KBM-7 (cell line): ENCODE data around the gene NKD1.

Experiments used
- DNase-seq: peaks from one replicate; pipeline ENCODE4 v3.0.0-alpha.2; 2015
- in situ Hi-C: fragments of 300-500 bp; cut with MboI; formaldehyde crosslinking; loops from 2 replicates; pipeline ENCODE4 v1.14.3; 2020; ENCODE audit warnings: low sequenced_read_pairs, low pct_unique_long_range_greater_than_20kb, mixed read lengths

NKD1 gene

DNA sequence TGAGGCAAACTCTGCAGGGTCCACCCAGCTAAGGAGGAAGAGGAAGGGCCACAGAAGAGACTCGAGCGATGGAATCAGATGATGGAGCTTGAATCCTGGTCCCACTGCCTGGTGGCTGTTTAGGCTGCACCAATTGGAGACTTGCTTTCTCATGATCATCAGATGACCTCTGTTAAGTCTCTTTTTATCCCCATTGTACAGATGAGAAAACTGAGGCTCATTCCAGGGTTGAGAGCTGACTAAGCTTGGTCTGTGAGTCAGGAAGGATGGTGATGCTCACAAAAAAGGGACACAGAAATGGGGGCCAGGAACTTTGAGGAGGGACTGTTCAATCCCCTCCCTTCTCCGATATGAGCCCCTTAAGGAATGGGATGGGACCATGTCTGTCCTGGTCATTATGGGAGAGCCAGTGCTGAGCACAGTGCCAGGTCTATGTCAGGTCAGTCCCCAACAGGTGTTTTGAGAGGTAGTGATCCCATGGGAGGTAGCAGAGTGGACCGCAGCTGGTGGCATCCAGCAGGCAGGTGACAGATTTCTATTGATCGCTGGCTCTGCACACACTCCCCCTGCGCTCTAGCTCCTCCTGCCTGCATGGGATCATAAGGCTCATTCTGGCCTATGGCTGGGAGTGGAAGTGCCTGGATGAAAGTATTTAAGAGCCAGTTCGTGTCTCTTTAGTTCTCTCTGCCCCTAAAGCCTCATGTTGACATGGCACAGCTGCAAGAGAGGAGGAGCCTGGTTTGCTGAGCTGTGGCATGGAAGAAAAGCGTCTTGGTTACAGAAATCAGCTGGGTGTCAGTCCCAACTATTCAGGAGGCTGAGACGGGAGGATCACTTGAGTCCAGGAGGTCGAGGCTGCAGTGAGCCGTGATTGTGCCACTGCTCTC, 105.7 kb downstream of the NKD1 start:
- no peak for DNase-seq
- in situ Hi-C loops: loop anchor here (25.0 kb wide), 1 partner anchor 267 kb away; no protein-coding TSS in a partner anchor

GRCh38 chr16:50655558-50656055, 107.4 kb downstream of the NKD1 start:
- DNase-seq: no peak
- in situ Hi-C loops: loop anchor here (25.0 kb wide), 1 partner anchor 268 kb away; no protein-coding TSS in a partner anchor

GRCh38 chr16:50657241-50657640, 109.0 kb downstream of the NKD1 start:
- in situ Hi-C loops: loop anchor here (25.0 kb wide), 1 partner anchor 270 kb away; no protein-coding TSS in a partner anchor
- no peak for DNase-seq

DNA sequence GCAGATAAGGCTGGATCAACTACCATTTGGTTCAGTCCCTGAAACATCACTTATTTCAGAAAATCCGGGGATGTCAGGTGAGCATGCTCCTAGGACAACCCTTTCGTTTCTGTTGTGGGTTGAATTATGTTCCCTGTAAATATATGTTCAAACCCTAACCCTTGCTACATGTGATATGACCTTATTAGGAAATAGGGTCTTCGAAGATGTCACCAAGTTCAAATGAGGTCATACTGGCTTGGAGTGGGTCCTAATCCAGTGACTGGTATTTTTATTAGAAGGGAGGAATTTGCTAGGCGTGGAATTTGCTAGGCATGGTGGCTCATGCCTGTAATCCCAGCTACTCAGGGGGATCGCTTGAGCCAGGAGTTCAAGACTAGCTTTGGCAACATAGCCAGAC, 111.6 kb downstream of the NKD1 start:
- in situ Hi-C loops: loop anchor here (25.0 kb wide), 1 partner anchor 273 kb away; no protein-coding TSS in a partner anchor
- no peak for DNase-seq

- DNase-seq: no peak
- in situ Hi-C loops: loop anchor here (25.0 kb wide), 1 partner anchor 275 kb away; no protein-coding TSS in a partner anchor
Observed at GRCh38 chr16:50662306-50662940, 114.2 kb downstream of the NKD1 start.

DNA sequence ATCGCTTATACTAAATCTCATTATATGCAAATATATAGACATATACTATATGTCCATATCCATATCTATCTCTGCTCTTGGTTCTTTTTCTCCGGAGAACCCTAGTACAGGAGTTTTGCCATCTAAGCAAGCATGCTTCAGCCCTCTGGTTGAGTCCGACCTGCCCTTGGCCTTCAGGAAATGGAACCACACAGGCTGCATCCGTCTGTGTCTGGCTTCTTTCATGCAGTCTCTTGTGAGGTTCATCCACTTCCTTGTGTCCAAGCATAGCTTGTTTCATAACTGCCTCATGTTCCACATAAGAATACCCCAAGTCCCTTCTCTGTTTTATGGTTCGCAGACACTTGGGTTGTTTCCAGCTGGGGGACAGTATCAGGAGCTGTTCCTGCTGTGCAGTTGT, 116.1 kb downstream of the NKD1 start:
- in situ Hi-C loops: loop anchor here (25.0 kb wide), 1 partner anchor 277 kb away; no protein-coding TSS in a partner anchor
- DNase-seq: no peak

- DNase-seq: peak; percentile 85
- in situ Hi-C loops: loop anchor here (25.0 kb wide), 1 partner anchor 278 kb away; no protein-coding TSS in a partner anchor
Observed at GRCh38 chr16:50665128-50665878, 117.1 kb downstream of the NKD1 start.

- in situ Hi-C loops: loop anchor here (25.0 kb wide), 1 partner anchor 280 kb away; no protein-coding TSS in a partner anchor
- peak; percentile 79 for DNase-seq
Observed at GRCh38 chr16:50666658-50667496, 118.7 kb downstream of the NKD1 start.

- peak; percentile 30 for DNase-seq
Observed at GRCh38 chr16:50667497-50668367, 119.5 kb downstream of the NKD1 start.

GRCh38 chr16:50668368-50669008, 120.3 kb downstream of the NKD1 start:
- in situ Hi-C loops: loop anchor here (25.0 kb wide), 1 partner anchor 281 kb away; no protein-coding TSS in a partner anchor
- DNase-seq: no peak

More at GRCh38 chr16:50667497-50668367, 119.5 kb downstream of the NKD1 start:
- in situ Hi-C loops: loop anchor here (25.0 kb wide), 1 partner anchor 280 kb away; no protein-coding TSS in a partner anchor

- no peak for DNase-seq
- in situ Hi-C loops: loop anchor here (25.0 kb wide), 1 partner anchor 282 kb away; no protein-coding TSS in a partner anchor
Observed at GRCh38 chr16:50669741-50670140, 121.5 kb downstream of the NKD1 start.

DNA sequence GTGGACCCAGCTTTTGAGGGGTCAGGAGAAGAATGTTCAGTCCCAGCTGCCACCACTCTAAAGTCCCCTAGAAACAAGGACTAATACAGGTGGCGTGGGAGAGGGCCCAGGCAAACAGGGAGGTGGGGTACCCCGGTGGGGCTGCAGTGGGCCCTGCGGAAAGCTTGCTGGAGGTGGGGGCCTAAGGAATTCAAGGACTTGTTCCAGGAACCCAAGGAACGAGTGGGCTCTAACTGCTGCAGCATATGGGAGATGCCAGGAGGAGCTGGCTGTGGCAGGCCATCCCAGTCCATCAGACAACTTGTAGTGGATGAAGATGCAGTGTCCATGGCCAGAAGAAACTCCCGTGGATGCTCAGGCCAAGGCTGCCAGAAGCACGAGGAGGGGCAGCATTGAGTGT, 122.3 kb downstream of the NKD1 start:
- DNase-seq: no peak
- in situ Hi-C loops: loop anchor here (25.0 kb wide), 1 partner anchor 283 kb away; no protein-coding TSS in a partner anchor

DNA sequence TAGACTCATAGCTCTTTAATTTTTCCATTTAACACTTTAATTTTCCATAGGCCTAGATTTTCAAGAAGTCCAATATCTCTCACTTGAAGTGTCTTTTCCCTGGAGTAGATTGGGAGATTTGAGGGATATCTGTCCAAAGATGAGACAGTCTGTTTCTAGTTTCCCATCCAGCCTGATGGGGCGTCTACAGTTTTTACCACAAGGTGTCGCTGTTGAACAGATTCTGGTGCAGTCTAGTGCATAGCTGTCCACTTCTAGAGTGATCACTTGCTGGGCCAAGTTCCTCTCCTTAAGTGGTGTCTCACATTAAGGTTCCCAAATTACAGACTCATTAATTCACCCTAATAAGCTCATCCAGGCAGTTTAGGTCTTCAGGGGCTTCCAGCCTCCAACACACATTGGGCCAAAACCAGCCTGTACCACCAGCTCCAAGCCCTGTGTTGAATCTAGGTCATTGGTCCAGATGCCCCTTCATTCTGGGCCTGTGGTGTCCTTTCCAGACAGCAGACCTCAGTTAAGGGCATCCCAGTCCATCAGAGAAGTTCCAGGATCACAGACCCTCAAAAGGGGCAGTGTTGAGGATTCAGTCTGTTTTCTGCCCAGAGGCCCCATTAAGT, 123.6 kb downstream of the NKD1 start:
- DNase-seq: peak; percentile 83
- in situ Hi-C loops: loop anchor here (25.0 kb wide), 1 partner anchor 284 kb away; no protein-coding TSS in a partner anchor

GRCh38 chr16:50673496-50674275, 125.5 kb downstream of the NKD1 start:
- no peak for DNase-seq
- in situ Hi-C loops: loop anchor here (25.0 kb wide), 1 partner anchor 286 kb away; no protein-coding TSS in a partner anchor

DNA sequence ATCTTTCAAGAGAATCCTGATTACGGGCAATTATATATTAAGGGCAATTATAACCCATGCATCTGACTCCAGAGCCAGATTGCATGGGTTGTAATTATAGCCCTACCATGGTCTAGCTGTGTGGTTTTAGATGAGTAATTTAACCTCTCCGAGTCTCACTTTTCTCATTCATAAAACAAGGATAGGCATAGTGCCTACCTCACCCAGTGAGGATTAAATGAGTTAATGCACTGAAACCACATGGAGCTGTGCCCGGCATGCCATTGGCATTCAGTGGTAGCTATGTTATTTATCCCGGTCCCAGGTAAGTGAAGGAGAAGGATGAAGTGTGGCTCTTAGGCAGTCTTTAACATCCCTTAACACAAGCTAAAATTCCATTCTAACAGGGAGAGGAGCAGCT, 126.6 kb downstream of the NKD1 start:
- in situ Hi-C loops: loop anchor here (25.0 kb wide), 1 partner anchor 288 kb away; no protein-coding TSS in a partner anchor

More for the DNA sequence above, 126.6 kb downstream of the NKD1 start:
- DNase-seq: no peak
